ENCODE measurements around the gene TICAM2. TPM values are rescaled to one million over a fixed set of nuclear protein-coding genes. Genes with fewer than 3 reads are reported as not detected.
A peak's percentile ranks its signal among the peaks of the same experiment; 100 is the strongest.

The TICAM2 gene
- total RNA-seq, 1 donor from 2014 or later = 2.3 TPM

- intact Hi-C loops (cut with micrococcal nuclease) = no loop called here
- H3K9me3 ChIP-seq (replicated peaks) = no peaks in the 10 kb centered on the region
- H3K27me3 ChIP-seq (ENCODE audit: low read depth) = no peaks in the 10 kb centered on the region
- no peak overlapping the region for H3K4me3 ChIP-seq
- no peak overlapping the region for H3K27ac ChIP-seq (replicated peaks)
- peaks cover 26% of the 10 kb centered on the region for H3K4me1 ChIP-seq
- no peaks in the 10 kb centered on the region for H3K36me3 ChIP-seq
- no peak for DNase-seq
- TF ChIP-seq, protein P1, sequence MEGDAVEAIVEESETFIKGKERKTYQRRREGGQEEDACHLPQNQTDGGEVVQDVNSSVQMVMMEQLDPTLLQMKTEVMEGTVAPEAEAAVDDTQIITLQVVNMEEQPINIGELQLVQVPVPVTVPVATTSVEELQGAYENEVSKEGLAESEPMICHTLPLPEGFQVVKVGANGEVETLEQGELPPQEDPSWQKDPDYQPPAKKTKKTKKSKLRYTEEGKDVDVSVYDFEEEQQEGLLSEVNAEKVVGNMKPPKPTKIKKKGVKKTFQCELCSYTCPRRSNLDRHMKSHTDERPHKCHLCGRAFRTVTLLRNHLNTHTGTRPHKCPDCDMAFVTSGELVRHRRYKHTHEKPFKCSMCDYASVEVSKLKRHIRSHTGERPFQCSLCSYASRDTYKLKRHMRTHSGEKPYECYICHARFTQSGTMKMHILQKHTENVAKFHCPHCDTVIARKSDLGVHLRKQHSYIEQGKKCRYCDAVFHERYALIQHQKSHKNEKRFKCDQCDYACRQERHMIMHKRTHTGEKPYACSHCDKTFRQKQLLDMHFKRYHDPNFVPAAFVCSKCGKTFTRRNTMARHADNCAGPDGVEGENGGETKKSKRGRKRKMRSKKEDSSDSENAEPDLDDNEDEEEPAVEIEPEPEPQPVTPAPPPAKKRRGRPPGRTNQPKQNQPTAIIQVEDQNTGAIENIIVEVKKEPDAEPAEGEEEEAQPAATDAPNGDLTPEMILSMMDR (IDR thresholded peaks at IDR 0.05; ENCODE audit: borderline replicate concordance) = no peak
These were observed 42.8 kb downstream of the TICAM2 start for GRCh38 chr5:115559524-115559923.

- peak overlapping the region; percentile 63 for H3K27ac ChIP-seq (replicated peaks)
- H3K36me3 ChIP-seq = no peaks in the 10 kb centered on the region
- intact Hi-C loops (cut with micrococcal nuclease) = no loop called here
- H3K4me3 ChIP-seq = no peak overlapping the region
- H3K27me3 ChIP-seq (ENCODE audit: low read depth) = no peaks in the 10 kb centered on the region
- TF ChIP-seq, protein P1 (IDR thresholded peaks at IDR 0.05; ENCODE audit: borderline replicate concordance) = no peak
- DNase-seq = no peak
- H3K4me1 ChIP-seq = peaks cover 26% of the 10 kb centered on the region
- no peaks in the 10 kb centered on the region for H3K9me3 ChIP-seq (replicated peaks)
These were observed 43.8 kb downstream of the TICAM2 start for GRCh38 chr5:115558388-115558956.

- H3K27me3 ChIP-seq (ENCODE audit: low read depth) = no peaks in the 10 kb centered on the region
- no peak for DNase-seq
- H3K4me1 ChIP-seq = peaks cover 26% of the 10 kb centered on the region
- H3K4me3 ChIP-seq = no peak overlapping the region
- H3K27ac ChIP-seq (replicated peaks) = peak overlapping the region; percentile 63
- TF ChIP-seq, protein P1 (IDR thresholded peaks at IDR 0.05; ENCODE audit: borderline replicate concordance) = no peak
- no peaks in the 10 kb centered on the region for H3K36me3 ChIP-seq
- intact Hi-C loops (cut with micrococcal nuclease) = no loop called here
- H3K9me3 ChIP-seq (replicated peaks) = no peaks in the 10 kb centered on the region
These were observed 44.5 kb downstream of the TICAM2 start for GRCh38 chr5:115557667-115558387.

GRCh38 chr5:115556276-115556675 lies 46.0 kb downstream of the TICAM2 start:
- Histone ChIP-seq H3K9me3 (replicated peaks) (no peaks in the 10 kb centered on the region), H3K4me3 (no peak overlapping the region), H3K27ac (replicated peaks) (no peak overlapping the region), H3K36me3 (no peaks in the 10 kb centered on the region), H3K27me3 (ENCODE audit: low read depth) (no peaks in the 10 kb centered on the region), H3K4me1 (peaks cover 26% of the 10 kb centered on the region)
- TF ChIP-seq, protein P1 (IDR thresholded peaks at IDR 0.05; ENCODE audit: borderline replicate concordance) = no peak
- no peak for DNase-seq
- intact Hi-C loops (cut with micrococcal nuclease) = no loop called here

DNA sequence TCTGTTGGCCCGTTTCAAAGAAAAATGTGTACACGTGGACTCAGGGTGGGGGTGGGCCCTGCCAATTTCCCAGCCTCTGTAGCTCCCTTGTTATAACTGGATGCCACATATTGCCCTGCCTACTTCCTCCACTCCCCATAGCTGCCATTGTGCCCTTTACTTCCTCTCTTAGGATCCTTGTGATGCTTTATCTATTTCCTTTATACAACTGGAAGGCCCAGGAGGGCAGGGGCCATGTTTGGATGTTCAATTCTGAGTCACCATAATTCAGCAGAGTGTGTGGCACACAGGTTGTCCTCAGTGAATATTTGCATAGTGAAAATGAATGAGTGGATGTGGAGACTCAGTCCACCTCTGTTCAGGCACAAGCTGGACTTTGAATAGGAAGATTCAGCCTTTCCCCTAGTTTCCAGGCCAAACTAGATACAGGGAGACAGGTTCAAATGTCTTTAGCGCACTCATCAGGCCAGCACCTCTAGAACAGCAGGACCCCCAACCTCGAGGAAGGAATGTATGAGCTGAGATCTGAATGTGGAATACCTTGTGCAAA lies 47.1 kb downstream of the TICAM2 start:
- Histone ChIP-seq H3K4me3 (no peak overlapping the region), H3K9me3 (replicated peaks) (no peaks in the 10 kb centered on the region), H3K4me1 (peaks cover 26% of the 10 kb centered on the region), H3K36me3 (no peaks in the 10 kb centered on the region), H3K27me3 (ENCODE audit: low read depth) (no peaks in the 10 kb centered on the region), H3K27ac (replicated peaks) (no peak overlapping the region)
- intact Hi-C loops (cut with micrococcal nuclease) = no loop called here
- TF ChIP-seq, protein P1 (IDR thresholded peaks at IDR 0.05; ENCODE audit: borderline replicate concordance) = no peak
- DNase-seq = no peak

Measured in left ventricle myocardium inferior (tissue), 1 donor.